Activated CD8-positive, alpha-beta T cell treated with anti-CD3 and anti-CD28 coated beads for 36 hours (primary cell): ENCODE measurements around the gene ZFP82. TPM values are rescaled to one million over a fixed set of nuclear protein-coding genes. Genes with fewer than 3 reads are reported as not detected.

Experiments
- ATAC-seq: fragments of 200-7000 bp; cut with Tn5 transposase; one replicate; pipeline ENCODE4 v1.10.0; 2021; ENCODE audit warnings: mild to moderate bottlenecking, moderate library complexity
- CTCF ChIA-PET: fragments of 350-600 bp; sonication (Branson Sonifier 250); formaldehyde crosslinking; loops from one replicate; lab custom pipeline; 2021; ENCODE audit warnings: antibody characterized with exemption; lab: Charles Lee
- POLR2A ChIA-PET: fragments of 350-600 bp; sonication (Branson Sonifier 250); formaldehyde crosslinking; loops from one replicate; lab custom pipeline; 2021; ENCODE audit warnings: antibody characterized with exemption; lab: Charles Lee
- DNase-seq: peaks from one replicate; pipeline ENCODE4 v3.0.0-alpha.2; 2020
- H3K27ac Mint-ChIP-seq: one replicate; pipeline ENCODE4 v1.8.0; 2021; ENCODE audit warnings: mild to moderate bottlenecking, mixed read lengths
- H3K27me3 Mint-ChIP-seq: one replicate; pipeline ENCODE4 v1.8.0; 2021; ENCODE audit warnings: mixed read lengths
- H3K36me3 Mint-ChIP-seq: one replicate; pipeline ENCODE4 v1.8.0; 2021; ENCODE audit warnings: low read depth, mixed read lengths
- H3K4me1 Mint-ChIP-seq: one replicate; pipeline ENCODE4 v1.8.0; 2021; ENCODE audit warnings: low read depth, mixed read lengths
- H3K4me3 Mint-ChIP-seq: one replicate; pipeline ENCODE4 v1.8.0; 2021; ENCODE audit warnings: mild to moderate bottlenecking, moderate library complexity, mixed read lengths
- H3K9me3 Mint-ChIP-seq: one replicate; pipeline ENCODE4 v1.8.0; 2021; ENCODE audit warnings: mixed read lengths
- CTCF ChIP-seq: fragments of 200-600 bp; IDR thresholded peaks from one replicate; pipeline ENCODE4 v1.8.0; 2022; ENCODE audit warnings: antibody characterized with exemption, mild to moderate bottlenecking
- intact Hi-C: fragments of 100-400 bp; cut with micrococcal nuclease; formaldehyde crosslinking; loops from one replicate; pipeline ENCODE4 v1.10.0; 2022
- total RNA-seq, 2 experiments: library from RNA; stranded (reverse); gene quantifications; one replicate each; pipeline ENCODE4 v1.2.3, GENCODE V29; 2021

Gene ZFP82
- total RNA-seq, 2 experiments from 2014 or later, result 7.0 to 7.9 TPM

GRCh38 chr19:36398571-36398970 lies 19.9 kb downstream of the ZFP82 start:
- no peak for TF ChIP-seq CTCF
- H3K36me3 Mint-ChIP-seq, result peaks cover 84% of the 10 kb centered on the region
- H3K27me3 Mint-ChIP-seq, result no peaks in the 10 kb centered on the region

GRCh38 chr19:36392916-36393673 lies 25.3 kb downstream of the ZFP82 start:
- TF ChIP-seq CTCF, result no peak
- Mint-ChIP-seq H3K27me3 (no peaks in the 10 kb centered on the region), H3K4me3 (no peak overlapping the region), H3K9me3 (peaks cover 49% of the 10 kb centered on the region), H3K36me3 (peaks cover 67% of the 10 kb centered on the region), H3K4me1 (no peaks in the 10 kb centered on the region), H3K27ac (no peak overlapping the region)
- ChIA-PET POLR2A (no interaction called here), CTCF (no interaction called here)
- DNase-seq, result no peak
- ATAC-seq, result no peak
- intact Hi-C loops, result no loop called here

More at GRCh38 chr19:36398571-36398970, 19.9 kb downstream of the ZFP82 start:
- Mint-ChIP-seq H3K27ac (no peak overlapping the region), H3K4me1 (no peaks in the 10 kb centered on the region), H3K9me3 (peaks cover 46% of the 10 kb centered on the region), H3K4me3 (no peak overlapping the region)
- ATAC-seq (no peak), DNase-seq (no peak)
- ChIA-PET CTCF (no interaction called here), POLR2A (no interaction called here)
- intact Hi-C loops, result no loop called here

- Mint-ChIP-seq H3K36me3 (peaks cover 14% of the 10 kb centered on the region), H3K9me3 (peaks cover 18% of the 10 kb centered on the region), H3K4me3 (peak overlapping the region; percentile 81), H3K27ac (peak overlapping the region; percentile 46), H3K27me3 (no peaks in the 10 kb centered on the region), H3K4me1 (peaks cover 18% of the 10 kb centered on the region)
- CTCF ChIA-PET, result no interaction called here
- POLR2A ChIA-PET, result interaction anchor here (1.6 to 2.0 kb wide), 4 partner anchors 11 to 1127 kb away, joined by 4 to 6 read pairs (median 4); partner anchors contain the start of genes ZNF566 and ZNF793
- ATAC-seq, result no peak
- TF ChIP-seq CTCF, result no peak
- intact Hi-C loops, result no loop called here
- DNase-seq, result no peak
Observed at GRCh38 chr19:36379510-36379819, 39.0 kb downstream of the ZFP82 start.

GRCh38 chr19:36378625-36379509 lies 39.6 kb downstream of the ZFP82 start, which contains the start of gene ZFP14:
TSS of gene ZFP14 (minus strand) at chr19:36379201. CDS start at chr19:36367892, 11,309 bp downstream.
- CTCF ChIA-PET, result interaction anchor here (1.1 to 1.3 kb wide), 2 partner anchors 22 to 150 kb away, joined by 4 read pairs; no protein-coding TSS in a partner anchor
- intact Hi-C loops, result no loop called here
- peak; percentile 97 for DNase-seq
- no peak for TF ChIP-seq CTCF
- Mint-ChIP-seq H3K4me1 (peaks cover 18% of the 10 kb centered on the region), H3K9me3 (peaks cover 19% of the 10 kb centered on the region), H3K4me3 (peak within 1 kb of the TSS; percentile 81), H3K36me3 (peaks cover 16% of the 10 kb centered on the region), H3K27me3 (no peaks in the 10 kb centered on the region), H3K27ac (peak within 1 kb of the TSS; percentile 94)
- ATAC-seq, result peak; percentile 99
- POLR2A ChIA-PET, result interaction anchor here (0.6 to 2.0 kb wide), 5 partner anchors 11 to 1128 kb away, joined by 3 to 6 read pairs (median 4); partner anchors contain the start of genes ZNF566 and ZNF793
